Endothelial cell of umbilical vein (primary cell): ENCODE data around the gene SRRM5.
A peak's percentile ranks its signal among the peaks of the same experiment; 100 is the strongest.

Experiments
- CTCF ChIP-seq, 2 donors: IDR thresholded peaks; 1 replicate in 1 of 2; 2 replicates in 1 of 2; pipeline ENCODE4 v1.5.1; 2011; ENCODE audit warnings: low read length in 2 of 2, mild to moderate bottlenecking in 2 of 2, moderate library complexity in 2 of 2, control low read depth in 1 of 2, inconsistent platforms in 1 of 2, low read depth in 1 of 2; ENCODE audit not compliant: insufficient read depth in 1 of 2; ENCODE audit errors: extremely low read depth in 1 of 2
- EZH2 ChIP-seq: IDR thresholded peaks from 2 replicates; pipeline ENCODE4 v1.6.1; 2012; ENCODE audit warnings: borderline replicate concordance, low read depth, mild to moderate bottlenecking, moderate library complexity, low read length, inconsistent platforms; ENCODE audit not compliant: severe bottlenecking
- JUN ChIP-seq: IDR thresholded peaks from 2 replicates; pipeline ENCODE4 v1.6.1; 2011; ENCODE audit warnings: borderline replicate concordance, low read depth; ENCODE audit not compliant: insufficient read length, insufficient read depth
- MYC ChIP-seq: IDR thresholded peaks from one replicate; pipeline ENCODE4 v1.6.1; 2011; ENCODE audit warnings: mild to moderate bottlenecking, low read depth, low read length
- POLR2A ChIP-seq: IDR thresholded peaks from 2 replicates; pipeline ENCODE4 v1.6.1; 2012; ENCODE audit warnings: low read depth, mild to moderate bottlenecking, control low read depth, low read length
- POLR2AphosphoS5 ChIP-seq: IDR thresholded peaks from 2 replicates; pipeline ENCODE4 v1.6.1; 2012; ENCODE audit warnings: low read depth, mild to moderate bottlenecking, control low read depth, low read length, moderate library complexity; ENCODE audit not compliant: insufficient read depth

DNA sequence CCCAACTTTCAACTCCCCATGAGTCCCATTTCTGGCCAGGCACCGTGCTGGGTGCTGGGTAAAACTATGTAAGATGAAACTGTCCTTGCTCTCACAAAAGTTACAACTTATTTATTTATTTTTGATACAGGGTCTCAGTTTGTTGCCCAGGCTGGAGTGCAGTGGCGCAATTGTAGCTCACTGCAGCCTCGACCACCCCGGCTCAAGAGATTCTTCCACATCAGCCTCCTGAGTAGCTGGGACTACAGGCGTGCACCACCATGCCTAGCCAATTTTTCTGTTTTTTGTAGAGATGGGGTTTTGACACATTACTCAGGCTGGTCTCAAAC is 40.6 kb downstream of the SRRM5 start:
- TF ChIP-seq POLR2AphosphoS5, result no peak
- TF ChIP-seq POLR2A, result peak; percentile 39
- TF ChIP-seq CTCF (IDR thresholded peaks at IDR 0.05; ENCODE audit: extremely low read depth in 1 of 2, insufficient read depth in 1 of 2, low read depth in 1 of 2, low read length in 2 of 2), result no peak
- TF ChIP-seq MYC, result no peak
- TF ChIP-seq EZH2, result no peak
- no peak for TF ChIP-seq JUN
